Mononuclear cell (primary cell): Measurements from ENCODE around the gene CITED1. TPM values are rescaled to one million over a fixed set of nuclear protein-coding genes. Genes with fewer than 3 reads are reported as not detected.

Experiments
- H3K27me3 ChIP-seq: 2 replicates; pipeline ENCODE4 v1.6.0; 2011; ENCODE audit warnings: low read length, control low read depth; ENCODE audit not compliant: insufficient read depth
- H3K4me1 ChIP-seq: 2 replicates; pipeline ENCODE4 v1.5.1; 2011; ENCODE audit warnings: mild to moderate bottlenecking, low read length, control low read depth; ENCODE audit not compliant: insufficient read depth
- H3K4me3 ChIP-seq: 2 replicates; pipeline ENCODE4 v1.5.1; 2011; ENCODE audit warnings: mild to moderate bottlenecking, low read length, moderate library complexity
- H3K9me3 ChIP-seq: 2 replicates; pipeline ENCODE4 v1.5.1; 2011; ENCODE audit warnings: low read depth, mild to moderate bottlenecking, control low read depth, low read length
- total RNA-seq: library from RNA; depleted of rRNA; stranded (reverse); fragments of >200 nt; gene quantifications from one replicate; pipeline ENCODE4 v1.2.3, GENCODE V29; 2012

Gene CITED1
- total RNA-seq, 1 donor = 0.31 TPM

DNA sequence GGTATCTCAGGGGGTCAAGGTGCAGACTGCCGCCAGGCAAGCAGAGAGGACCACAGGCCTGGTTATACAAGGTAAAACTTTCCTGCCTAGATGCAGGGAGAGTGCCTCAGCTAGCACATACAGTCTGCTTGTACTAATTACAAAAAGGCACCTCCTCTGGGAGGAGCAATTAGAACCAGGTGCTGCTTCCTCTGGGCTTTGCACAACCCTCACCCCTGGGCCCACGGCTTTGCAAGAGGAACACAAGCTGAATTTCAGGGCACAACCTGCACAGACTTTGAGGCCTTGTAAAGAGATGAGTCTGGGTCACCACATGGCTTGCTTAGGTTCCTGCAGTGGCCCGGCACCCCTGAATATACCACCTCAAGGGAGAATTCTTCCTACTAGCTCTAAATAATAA lies 9.2 kb upstream of the CITED1 start:
- no peak overlapping the region for H3K4me3 ChIP-seq
- no peaks in the 10 kb centered on the region for H3K4me1 ChIP-seq
- no peaks in the 10 kb centered on the region for H3K9me3 ChIP-seq
- H3K27me3 ChIP-seq = peaks cover 12% of the 10 kb centered on the region

DNA sequence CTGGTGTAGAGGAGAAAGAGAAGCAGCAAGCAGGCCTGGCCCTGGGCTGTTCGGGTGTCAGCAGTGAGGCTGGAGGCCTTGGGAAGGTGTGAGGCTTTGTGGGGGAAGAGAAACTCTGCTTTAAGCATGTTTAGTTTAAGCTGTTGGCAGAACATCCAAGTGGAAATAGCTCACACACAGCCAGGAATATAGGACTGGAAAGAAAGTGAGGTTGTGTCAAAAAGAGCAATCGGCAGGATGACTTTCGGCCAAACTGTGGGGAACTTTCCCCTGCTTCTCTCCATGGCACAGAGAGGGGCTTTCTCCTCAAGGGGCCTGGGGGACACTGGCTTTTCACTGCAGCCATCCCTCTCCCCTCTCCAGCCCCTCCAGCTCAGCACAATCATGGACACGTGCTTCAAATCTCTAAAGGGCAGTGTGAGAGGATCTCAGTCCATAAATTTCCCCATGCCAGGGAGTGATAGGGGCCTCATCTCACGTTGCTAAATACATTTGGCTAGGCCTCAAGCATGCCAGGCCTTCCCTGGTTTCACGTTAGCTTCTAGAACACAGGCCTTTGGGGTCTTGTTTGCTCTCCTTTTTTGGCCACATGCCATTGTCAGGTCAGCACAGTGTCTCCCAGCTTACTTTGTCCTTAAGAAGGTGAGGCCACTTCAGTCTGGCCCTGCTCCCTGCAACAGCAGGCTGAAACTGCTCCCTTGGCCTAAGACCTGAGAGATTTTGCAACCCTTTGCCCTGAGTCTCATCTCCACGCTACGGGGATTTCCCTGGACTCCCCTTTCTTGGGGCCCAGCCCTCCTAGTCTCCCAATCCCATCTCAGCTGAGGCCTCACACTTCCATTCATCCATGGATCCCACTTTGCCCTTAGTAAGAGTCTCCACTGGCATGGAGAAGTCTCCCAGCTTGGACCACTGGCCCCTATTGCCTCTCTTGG lies 8.3 kb upstream of the CITED1 start:
- Histone ChIP-seq H3K4me1 (peaks cover 5% of the 10 kb centered on the region), H3K4me3 (no peak overlapping the region), H3K9me3 (no peaks in the 10 kb centered on the region), H3K27me3 (peaks cover 21% of the 10 kb centered on the region)

DNA sequence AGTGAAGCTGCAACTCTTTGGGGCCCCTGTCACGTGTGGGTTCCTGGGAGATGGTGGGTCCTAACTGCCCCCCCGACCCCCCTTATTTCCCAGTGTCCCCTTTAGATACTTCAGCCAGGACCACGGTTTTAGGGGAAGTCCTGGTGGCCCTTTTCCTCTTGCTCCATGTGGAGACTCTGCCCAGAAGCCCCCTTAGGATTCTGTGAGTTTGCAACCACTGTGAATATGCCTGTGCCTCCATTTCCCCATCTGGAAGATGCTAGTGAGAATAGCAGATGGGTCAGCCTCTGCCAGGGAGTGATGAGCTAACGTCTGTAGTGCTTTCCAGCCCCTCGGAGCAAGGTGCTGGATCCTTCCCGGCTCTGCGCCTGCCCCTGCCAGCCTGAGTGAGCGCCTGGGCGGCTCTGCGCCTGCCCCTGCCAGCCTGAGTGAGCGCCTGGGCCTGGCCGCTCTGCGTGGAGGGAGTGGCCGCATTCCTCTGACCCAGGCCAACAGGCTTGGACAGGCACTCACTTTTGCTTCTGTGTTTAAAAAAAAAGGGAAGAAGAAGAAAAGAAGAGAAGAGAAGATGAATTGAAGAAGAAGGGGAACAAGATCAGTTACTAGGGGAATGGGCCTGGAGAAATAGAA lies 6.7 kb upstream of the CITED1 start:
- no peaks in the 10 kb centered on the region for H3K9me3 ChIP-seq
- peaks cover 17% of the 10 kb centered on the region for H3K4me1 ChIP-seq
- no peak overlapping the region for H3K4me3 ChIP-seq
- H3K27me3 ChIP-seq = peaks cover 35% of the 10 kb centered on the region

DNA sequence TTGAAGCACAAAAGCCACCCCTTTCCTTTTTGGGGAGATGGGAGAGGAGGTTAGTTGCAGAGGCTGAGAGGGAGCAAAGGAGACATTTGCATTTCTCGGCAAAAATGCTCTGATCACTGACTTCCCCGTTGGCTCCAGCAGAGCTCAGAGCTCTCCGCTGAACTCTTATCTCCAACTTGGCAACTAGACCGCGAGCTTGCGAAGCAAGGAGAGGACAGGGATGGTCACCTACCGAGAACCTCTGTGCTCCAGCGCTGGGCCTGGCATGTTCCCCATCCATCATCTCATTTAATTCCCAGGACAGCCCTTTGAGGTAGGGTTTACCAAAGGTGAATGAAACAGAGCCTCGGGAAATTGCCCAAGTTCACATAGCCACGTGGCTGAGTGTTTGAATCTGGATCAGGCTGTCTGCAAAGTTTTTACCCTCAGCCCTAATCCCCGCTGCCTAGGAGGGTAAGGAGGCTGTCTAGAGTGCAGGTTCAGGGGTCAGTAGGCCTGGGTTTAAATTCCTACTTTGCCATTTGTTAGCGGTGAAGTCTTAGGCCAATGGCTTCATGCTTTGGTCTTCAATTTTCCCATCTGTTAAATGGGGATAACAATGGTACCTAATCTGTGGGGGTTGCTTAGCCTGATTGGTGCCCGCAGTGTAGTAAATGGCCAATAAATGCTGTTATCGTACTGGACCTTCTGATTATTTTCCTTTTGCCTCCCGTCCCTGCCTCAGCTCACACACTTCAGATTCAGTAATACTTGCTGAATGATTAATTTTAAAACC lies 3.8 kb upstream of the CITED1 start:
- Histone ChIP-seq H3K4me3 (no peak overlapping the region), H3K4me1 (peaks cover 36% of the 10 kb centered on the region), H3K27me3 (peaks cover 50% of the 10 kb centered on the region), H3K9me3 (no peaks in the 10 kb centered on the region)

DNA sequence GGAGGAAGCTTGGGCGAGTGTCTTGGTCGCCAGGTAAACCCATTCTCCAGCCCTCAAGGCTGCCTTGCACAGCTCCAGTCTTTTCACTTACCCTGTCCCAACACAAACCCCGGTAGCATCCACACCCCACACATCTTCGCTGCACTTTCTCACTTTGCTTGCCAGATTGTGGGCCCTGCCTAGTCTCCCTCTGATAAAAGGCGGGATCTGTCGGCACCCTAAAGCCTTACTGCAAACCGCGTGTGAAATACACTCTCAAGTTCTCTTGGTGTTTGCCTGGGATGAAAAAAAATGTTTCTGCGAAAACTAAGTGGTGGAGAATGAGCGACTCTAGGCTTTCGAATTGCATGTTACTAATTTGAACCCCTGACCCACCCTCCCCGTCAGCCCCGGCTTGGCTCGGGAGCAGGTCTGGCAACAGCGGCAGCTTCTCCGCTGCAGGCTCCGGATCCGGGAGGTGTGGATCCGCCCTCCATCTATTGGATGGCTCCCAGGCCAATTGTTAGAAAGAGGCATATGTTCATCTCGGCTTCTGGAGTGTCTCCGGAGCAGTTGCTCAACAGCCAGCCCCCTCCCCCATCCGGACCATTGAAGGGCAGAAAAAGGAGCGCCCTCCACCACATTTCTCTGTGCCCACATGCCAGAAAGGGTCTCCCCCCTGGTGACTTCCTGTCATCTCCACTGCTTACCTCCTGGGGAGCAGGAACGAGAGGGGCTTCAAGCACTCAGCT lies 3.0 kb upstream of the CITED1 start:
- no peaks in the 10 kb centered on the region for H3K9me3 ChIP-seq
- peaks cover 37% of the 10 kb centered on the region for H3K4me1 ChIP-seq
- peaks cover 58% of the 10 kb centered on the region for H3K27me3 ChIP-seq
- H3K4me3 ChIP-seq = no peak overlapping the region

DNA sequence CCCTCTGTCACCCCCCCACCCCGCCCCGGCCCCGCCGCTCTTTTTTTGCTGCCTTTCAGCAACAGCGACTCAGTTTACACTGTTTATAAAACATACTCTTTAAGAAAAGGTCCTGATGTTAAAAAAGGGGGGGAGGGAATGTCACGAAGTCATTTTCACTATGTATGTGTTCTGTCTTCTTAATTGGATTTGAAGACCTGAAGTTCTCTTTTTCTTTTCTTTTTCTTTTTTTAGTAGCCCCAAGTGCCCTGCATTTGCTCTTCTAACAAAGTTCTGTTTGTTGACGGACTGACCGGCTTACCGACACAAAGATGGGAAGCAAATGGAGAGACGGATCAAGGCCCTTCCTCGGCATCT lies 2.5 kb upstream of the CITED1 start:
- Histone ChIP-seq H3K4me3 (no peak overlapping the region), H3K27me3 (peaks cover 63% of the 10 kb centered on the region), H3K9me3 (no peaks in the 10 kb centered on the region), H3K4me1 (peaks cover 37% of the 10 kb centered on the region)

DNA sequence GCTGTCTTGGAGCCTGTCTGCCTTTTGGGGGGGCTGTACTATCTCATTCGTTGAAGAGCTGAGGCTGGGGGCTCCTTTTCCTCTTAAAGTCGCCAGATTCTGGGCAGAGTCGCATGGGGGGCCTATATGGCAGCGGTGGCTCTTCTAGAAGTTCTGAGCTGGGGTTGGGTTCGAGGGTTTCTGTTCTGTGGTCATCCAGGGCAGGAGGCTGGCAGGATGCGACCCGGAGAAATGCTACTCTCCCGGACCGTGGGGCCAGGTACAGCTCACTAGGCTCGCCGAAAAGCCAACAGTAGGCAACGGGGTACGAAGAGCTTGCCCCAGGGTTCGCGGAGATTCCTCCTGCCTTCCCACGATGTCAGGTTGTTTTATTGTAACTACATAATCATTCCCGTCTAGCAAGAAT lies 1.9 kb upstream of the CITED1 start:
- Histone ChIP-seq H3K4me1 (peaks cover 37% of the 10 kb centered on the region), H3K9me3 (no peaks in the 10 kb centered on the region), H3K4me3 (no peak overlapping the region), H3K27me3 (peaks cover 68% of the 10 kb centered on the region)

DNA sequence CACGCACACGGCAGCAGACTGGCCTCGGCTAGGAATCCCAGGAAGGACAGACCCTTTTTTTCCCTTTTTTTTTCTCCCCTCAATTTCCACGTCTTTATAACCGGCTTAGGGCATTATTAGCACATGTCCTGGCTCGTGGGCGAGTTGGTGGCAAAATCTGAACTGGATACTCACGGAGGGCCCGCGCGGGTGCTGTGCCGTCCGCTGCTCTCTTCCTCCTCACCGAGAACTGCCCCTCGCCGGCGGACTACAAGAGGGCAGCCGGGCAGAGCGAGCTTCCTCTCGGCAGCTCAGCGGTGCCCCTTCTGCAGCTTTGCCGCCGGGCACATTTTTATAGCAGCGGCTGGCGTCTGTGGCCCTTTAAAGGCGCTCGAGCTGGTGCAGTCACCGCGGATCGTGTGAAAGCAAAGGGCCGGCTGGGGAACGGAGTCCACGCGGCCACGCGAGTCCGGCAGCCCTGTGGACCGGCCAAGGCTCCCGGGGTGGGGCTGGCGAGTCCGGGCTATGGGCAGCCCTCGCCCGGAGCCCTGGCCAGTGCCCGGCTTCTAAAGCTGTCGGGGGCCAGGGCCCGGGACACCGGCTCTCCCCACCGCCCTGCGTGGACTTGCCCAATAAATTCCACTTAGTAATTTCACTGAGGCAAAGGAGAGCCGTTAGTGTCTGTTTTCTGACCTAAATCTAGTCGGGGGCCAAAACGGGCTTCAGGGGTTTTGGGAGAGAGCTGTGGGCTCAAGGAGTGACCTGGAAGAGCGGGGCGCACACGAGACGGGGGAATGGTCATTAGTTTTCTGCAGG lies 1.3 kb upstream of the CITED1 start:
- H3K4me1 ChIP-seq = peaks cover 37% of the 10 kb centered on the region
- peaks cover 70% of the 10 kb centered on the region for H3K27me3 ChIP-seq
- peak overlapping the region; percentile 30 for H3K4me3 ChIP-seq
- no peaks in the 10 kb centered on the region for H3K9me3 ChIP-seq

DNA sequence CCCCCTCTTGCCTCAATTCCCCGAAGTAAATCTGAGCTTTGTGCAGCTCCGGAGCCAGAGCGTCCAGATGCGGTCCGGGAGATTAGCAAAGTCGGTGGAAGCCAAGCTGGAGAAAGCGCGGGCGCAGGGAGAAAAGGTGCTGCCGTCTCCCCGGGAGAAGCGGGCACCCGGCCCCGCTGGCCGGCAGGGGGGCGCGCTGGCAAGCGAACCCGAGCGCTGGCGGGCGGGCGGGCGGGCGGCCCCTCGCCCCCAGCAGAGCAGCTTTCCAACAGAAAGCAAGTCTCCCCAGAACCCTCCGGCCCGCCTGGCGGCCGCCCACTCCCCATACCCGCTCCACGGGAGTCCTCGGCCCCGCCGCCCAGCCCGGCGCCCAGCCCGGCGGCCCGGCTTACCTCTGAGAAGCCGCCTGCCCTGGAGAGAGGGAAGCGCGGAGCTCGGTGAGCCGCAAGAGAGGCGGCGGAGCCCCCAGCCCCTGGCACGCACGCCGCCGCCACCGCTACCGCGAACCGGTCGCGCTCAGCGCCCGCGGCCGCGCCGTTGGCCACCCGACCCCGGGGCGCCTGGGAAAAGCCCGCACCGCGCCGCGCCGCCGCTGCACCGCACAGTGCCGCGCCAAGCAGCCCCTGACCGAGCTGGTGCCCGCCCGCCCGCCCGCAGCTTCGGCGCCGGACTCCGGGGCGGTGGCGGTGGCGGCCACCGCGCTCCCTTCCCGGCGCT lies 529 bp upstream of the CITED1 start:
- H3K4me1 ChIP-seq = peaks cover 37% of the 10 kb centered on the region
- peak overlapping the region; percentile 30 for H3K4me3 ChIP-seq
- H3K9me3 ChIP-seq = no peaks in the 10 kb centered on the region
- H3K27me3 ChIP-seq = peaks cover 67% of the 10 kb centered on the region

DNA sequence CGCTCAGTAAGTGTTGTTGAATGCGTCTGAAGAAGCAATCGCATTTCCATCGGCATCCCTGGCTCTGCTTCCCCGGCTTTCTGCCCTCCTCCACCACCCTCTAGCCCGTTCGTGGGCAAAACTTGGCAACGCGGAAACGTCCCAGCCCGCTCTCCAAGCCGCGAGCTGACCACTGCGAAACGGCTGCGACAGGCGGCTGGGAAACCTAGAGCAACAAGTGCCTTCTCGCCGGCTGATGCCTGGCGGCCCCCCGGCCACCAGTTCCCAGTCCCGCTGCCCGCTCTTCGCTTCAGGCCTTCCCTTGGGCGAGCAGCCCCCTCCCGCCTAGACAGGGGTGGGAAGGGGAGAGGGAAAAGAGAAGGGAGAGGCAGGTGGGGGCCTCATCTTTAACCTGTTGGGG lies 837 bp downstream of the CITED1 start:
- no peak overlapping the region for H3K4me3 ChIP-seq
- no peaks in the 10 kb centered on the region for H3K9me3 ChIP-seq
- H3K27me3 ChIP-seq = peaks cover 58% of the 10 kb centered on the region
- H3K4me1 ChIP-seq = peaks cover 37% of the 10 kb centered on the region

DNA sequence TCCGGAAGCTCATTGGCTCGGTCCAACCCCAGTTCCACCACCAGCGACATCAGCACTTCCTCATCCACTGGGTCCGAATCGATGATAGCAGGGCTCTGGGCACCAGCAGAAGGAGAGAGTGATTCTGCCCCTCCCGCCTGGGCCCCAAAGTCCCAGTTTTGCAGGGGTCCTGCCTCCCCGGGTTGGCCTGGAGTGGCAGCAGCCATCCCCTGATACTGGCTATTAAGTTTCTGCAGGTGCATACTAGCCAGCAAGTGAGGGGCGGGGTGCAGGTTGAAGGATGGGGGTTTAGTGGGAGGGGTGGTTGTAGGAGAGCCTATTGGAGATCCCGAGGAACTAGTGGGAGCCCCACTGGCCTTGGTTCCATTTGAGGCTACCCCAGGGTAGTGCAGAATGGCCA lies 3.9 kb downstream of the CITED1 start:
- no peak overlapping the region for H3K4me3 ChIP-seq
- H3K27me3 ChIP-seq = peaks cover 33% of the 10 kb centered on the region
- peaks cover 16% of the 10 kb centered on the region for H3K4me1 ChIP-seq
- H3K9me3 ChIP-seq = no peaks in the 10 kb centered on the region

DNA sequence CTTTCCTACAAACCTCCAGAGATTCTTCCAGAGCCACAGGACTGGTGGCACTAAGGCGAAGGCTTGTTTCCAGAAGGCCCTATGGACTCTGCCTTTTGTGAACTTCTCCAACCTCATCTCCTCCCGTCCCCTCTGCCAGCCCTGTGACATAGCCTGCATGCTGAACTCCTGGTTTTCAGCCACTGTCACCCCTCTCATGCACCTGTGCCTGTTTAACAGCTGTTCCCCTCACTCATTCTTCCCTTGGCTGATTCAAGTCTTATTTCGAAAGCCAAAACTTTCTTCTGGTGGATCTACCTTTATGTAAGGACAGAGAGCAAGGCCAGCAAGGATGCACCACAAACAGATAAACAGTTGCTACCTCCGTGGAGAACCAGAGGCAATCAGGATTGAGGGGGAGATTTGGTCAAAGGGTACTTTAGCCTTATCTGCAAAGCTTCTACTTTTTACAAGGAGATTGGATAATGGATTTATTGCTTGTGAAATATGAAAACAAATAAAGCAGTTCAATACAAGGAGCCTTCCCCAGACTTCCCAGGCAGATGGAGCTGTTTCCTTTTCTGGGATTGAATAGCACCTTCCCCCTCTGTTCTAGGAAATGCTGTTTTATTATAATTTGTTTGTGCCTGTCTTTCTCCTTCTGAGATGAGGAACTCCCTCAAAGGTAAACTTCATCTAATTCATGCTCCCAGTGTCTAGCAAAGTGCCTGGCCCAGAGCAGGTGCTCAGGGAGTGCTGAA lies 5.7 kb downstream of the CITED1 start:
- Histone ChIP-seq H3K27me3 (peaks cover 29% of the 10 kb centered on the region), H3K4me3 (no peak overlapping the region), H3K4me1 (peaks cover 6% of the 10 kb centered on the region), H3K9me3 (no peaks in the 10 kb centered on the region)
